ENCODE data around the gene AFAP1L1.
"Not testable (repeated sequence)": the region's sequence is repeated elsewhere in the genome, so short reads cannot be mapped to it uniquely, and the experiment has no call there.

The AFAP1L1 gene

GRCh38 chr5:149262315-149262714 is 9.3 kb upstream of the AFAP1L1 start:
- no peak for DNase-seq

GRCh38 chr5:149264439-149265067 is 7.1 kb upstream of the AFAP1L1 start:
- peak; percentile 51 for DNase-seq

- DNase-seq = no peak
Measured at GRCh38 chr5:149265068-149265465, 6.6 kb upstream of the AFAP1L1 start.

- DNase-seq = no peak
Measured at GRCh38 chr5:149265597-149265996, 6.1 kb upstream of the AFAP1L1 start.

GRCh38 chr5:149267241-149267973 is 4.3 kb upstream of the AFAP1L1 start:
- DNase-seq = no peak

GRCh38 chr5:149268928-149269557 is 2.6 kb upstream of the AFAP1L1 start:
- DNase-seq = peak; percentile 12

GRCh38 chr5:149271195-149271715 is 404 bp upstream of the AFAP1L1 start:
- no peak for DNase-seq

GRCh38 chr5:149272781-149273180 is 1.1 kb downstream of the AFAP1L1 start:
- not testable (repeated sequence) for DNase-seq

- no peak for DNase-seq
Measured at GRCh38 chr5:149273237-149273636, 1.6 kb downstream of the AFAP1L1 start.

- no peak for DNase-seq
Measured at GRCh38 chr5:149273950-149274349, 2.3 kb downstream of the AFAP1L1 start.

- no peak for DNase-seq
Measured at GRCh38 chr5:149274939-149275338, 3.3 kb downstream of the AFAP1L1 start.

GRCh38 chr5:149277801-149278200 is 6.1 kb downstream of the AFAP1L1 start:
- no peak for DNase-seq

- DNase-seq = no peak
Measured at GRCh38 chr5:149278451-149279210, 7.0 kb downstream of the AFAP1L1 start.

GRCh38 chr5:149279661-149280060 is 8.0 kb downstream of the AFAP1L1 start:
- DNase-seq = no peak

- DNase-seq = no peak
Measured at GRCh38 chr5:149280124-149280523, 8.5 kb downstream of the AFAP1L1 start.

GRCh38 chr5:149280802-149281201 is 9.1 kb downstream of the AFAP1L1 start:
- no peak for DNase-seq

GRCh38 chr5:149282027-149282965 is 10.6 kb downstream of the AFAP1L1 start:
- no peak for DNase-seq

GRCh38 chr5:149282966-149283332 is 11.3 kb downstream of the AFAP1L1 start:
- no peak for DNase-seq

- DNase-seq = peak; percentile 31
Measured at GRCh38 chr5:149283626-149284480, 12.2 kb downstream of the AFAP1L1 start.

- no peak for DNase-seq
Measured at GRCh38 chr5:149284501-149284900, 12.8 kb downstream of the AFAP1L1 start.

GRCh38 chr5:149285153-149285552 is 13.5 kb downstream of the AFAP1L1 start:
- DNase-seq = no peak
